ACC112 (cell line): ENCODE results near the gene SLC25A4.
A peak's percentile ranks its signal among the peaks of the same experiment; 100 is the strongest.

Experiments
- H2AFZ ChIP-seq: fragments of 200-600 bp; sonication (generic); one replicate; pipeline ENCODE4 v1.6.0; 2017; ENCODE audit warnings: antibody characterized with exemption, low read length; ENCODE audit not compliant: unreplicated experiment
- H3K27ac ChIP-seq: fragments of 200-600 bp; sonication (generic); 2 replicates; pipeline ENCODE4 v1.5.1; 2014; ENCODE audit warnings: low read depth, mild to moderate bottlenecking, antibody characterized with exemption, low read length, moderate library complexity
- H3K27me3 ChIP-seq: fragments of 200-600 bp; sonication (generic); 2 replicates; pipeline ENCODE4 v1.6.1; 2014; ENCODE audit warnings: mild to moderate bottlenecking, antibody characterized with exemption, low read length, moderate library complexity, mixed read lengths; ENCODE audit not compliant: insufficient read depth
- H3K36me3 ChIP-seq: fragments of 200-600 bp; sonication (generic); 2 replicates; pipeline ENCODE4 v1.6.1; 2016; ENCODE audit warnings: mild to moderate bottlenecking, antibody characterized with exemption, low read length, moderate library complexity, mixed read lengths; ENCODE audit not compliant: insufficient read depth
- H3K4me1 ChIP-seq: fragments of 200-600 bp; sonication (generic); one replicate; pipeline ENCODE4 v1.6.1; 2016; ENCODE audit warnings: low read length, mixed read lengths; ENCODE audit not compliant: insufficient read depth, unreplicated experiment, control insufficient read depth
- H3K4me3 ChIP-seq: fragments of 200-600 bp; sonication (generic); 2 replicates; pipeline ENCODE4 v1.5.1; 2014; ENCODE audit warnings: mild to moderate bottlenecking, low read depth, low read length
- H3K79me2 ChIP-seq: fragments of 200-600 bp; sonication (generic); one replicate; pipeline ENCODE4 v1.6.0; 2016; ENCODE audit warnings: low read length; ENCODE audit not compliant: control insufficient read depth, unreplicated experiment, insufficient read depth

The SLC25A4 gene

DNA sequence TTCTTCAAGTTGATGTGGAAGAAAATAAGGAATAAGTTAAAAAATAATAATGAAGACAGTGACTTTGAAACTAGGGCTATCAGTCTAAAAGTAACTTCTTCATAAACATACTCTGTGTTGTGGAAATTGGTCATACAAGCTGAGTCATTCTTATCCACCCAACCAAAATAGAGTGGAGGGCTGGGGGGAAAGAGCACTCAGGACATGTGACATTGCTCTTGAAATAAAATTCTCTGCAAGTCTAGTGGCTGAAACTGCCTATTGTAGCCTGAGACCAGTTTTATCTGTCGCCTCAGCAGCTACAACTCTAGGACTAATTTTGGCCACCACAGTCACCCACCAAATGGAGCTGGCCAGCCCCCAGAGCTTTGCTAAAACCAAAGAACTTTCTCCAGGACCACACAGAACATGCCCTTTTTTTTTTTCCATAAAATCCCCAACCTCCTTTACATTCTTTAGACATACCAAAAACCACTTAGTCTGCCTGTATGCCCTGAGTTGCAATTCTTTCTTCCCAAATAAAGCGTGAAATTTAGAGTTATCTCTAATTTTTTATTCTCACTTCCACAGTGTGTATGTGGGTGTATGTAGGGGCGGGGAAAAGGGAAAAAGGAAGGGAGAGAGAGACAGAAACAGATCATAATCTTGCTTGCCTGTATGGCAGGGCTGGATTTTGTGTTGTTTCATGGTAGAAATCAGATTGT, 23.0 kb upstream of the SLC25A4 start:
- no peak overlapping the region for H3K27ac ChIP-seq
- H3K4me1 ChIP-seq: peaks cover 11% of the 10 kb centered on the region
- H3K27me3 ChIP-seq: peaks cover 3% of the 10 kb centered on the region; the same call in 1 of the 2 replicates
- H3K4me3 ChIP-seq: no peak overlapping the region
- no peaks in the 10 kb centered on the region for H3K79me2 ChIP-seq
- H2AFZ ChIP-seq: no peak overlapping the region
- H3K36me3 ChIP-seq: no peaks in the 10 kb centered on the region

DNA sequence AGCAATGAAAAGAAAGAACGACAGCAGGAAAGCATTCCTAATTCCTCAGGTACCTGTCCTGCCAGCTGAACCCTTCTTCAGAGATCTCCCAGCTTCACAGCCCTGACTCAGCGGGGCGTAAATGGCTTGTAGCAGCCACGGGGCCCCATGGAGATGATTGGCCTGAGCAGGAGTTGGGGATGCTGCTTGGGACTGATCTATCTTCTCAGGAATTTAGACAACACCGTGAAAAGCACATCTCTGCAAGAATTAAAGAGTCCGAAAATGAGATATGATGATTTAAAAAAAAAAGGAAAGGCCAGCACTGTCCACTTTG, 22.5 kb upstream of the SLC25A4 start:
- H2AFZ ChIP-seq: no peak overlapping the region
- H3K79me2 ChIP-seq: no peaks in the 10 kb centered on the region
- H3K27me3 ChIP-seq: peaks cover 3% of the 10 kb centered on the region; the same call in 1 of the 2 replicates
- no peaks in the 10 kb centered on the region for H3K36me3 ChIP-seq
- H3K4me3 ChIP-seq: no peak overlapping the region
- peaks cover 11% of the 10 kb centered on the region for H3K4me1 ChIP-seq
- H3K27ac ChIP-seq: no peak overlapping the region

DNA sequence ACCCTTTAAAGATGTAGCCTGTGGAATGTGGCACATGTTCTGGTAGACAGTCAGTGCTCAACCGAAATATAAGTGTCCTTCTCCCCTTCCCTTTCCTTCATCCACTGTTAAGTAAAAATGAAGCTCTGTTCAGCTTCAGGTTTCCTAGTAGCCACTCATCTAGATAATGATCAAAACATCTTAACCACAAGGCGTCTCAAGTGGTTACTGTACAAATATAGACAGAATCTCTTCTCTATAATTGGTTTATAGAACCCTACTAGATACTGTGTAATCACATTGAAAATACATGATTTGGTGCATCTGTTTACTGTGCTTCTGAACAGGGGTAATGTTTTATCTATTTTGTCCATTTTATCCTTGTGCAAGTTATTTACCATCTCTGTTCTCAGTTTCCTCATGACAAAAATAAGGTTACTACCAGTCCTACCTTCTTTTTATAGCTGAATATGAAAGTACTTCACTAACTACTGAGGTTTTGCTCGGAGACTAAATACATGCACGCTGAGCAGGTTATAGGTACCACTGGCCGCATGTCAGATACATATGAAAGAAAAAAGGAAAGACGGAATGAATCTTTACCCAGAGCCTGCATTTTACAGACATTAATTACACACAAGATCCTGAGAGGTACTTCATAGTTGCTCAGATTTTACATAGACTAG, 20.3 kb upstream of the SLC25A4 start:
- H3K4me3 ChIP-seq: no peak overlapping the region
- no peak overlapping the region for H2AFZ ChIP-seq
- peaks cover 8% of the 10 kb centered on the region for H3K4me1 ChIP-seq
- H3K79me2 ChIP-seq: no peaks in the 10 kb centered on the region
- peaks cover 3% of the 10 kb centered on the region; the same call in 1 of the 2 replicates for H3K27me3 ChIP-seq
- H3K36me3 ChIP-seq: no peaks in the 10 kb centered on the region
- H3K27ac ChIP-seq: no peak overlapping the region

DNA sequence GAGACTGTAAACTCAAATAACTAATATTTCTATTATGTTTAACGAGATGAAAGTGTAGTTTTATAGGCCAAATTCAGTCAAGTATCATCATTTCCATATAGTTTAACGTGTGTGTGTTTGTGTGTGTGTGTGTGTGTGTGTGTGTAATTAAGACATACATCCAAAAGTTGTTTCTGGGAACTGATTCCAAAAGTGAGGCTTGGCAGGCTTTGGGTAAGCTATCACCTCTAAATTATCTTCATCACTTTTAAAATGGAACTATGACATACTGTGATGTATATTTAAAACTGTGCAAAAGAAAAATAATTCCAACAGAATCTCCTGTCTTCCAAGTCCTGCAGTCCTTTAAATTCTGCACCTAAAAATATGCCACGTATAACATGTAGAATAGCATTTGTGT, 19.1 kb upstream of the SLC25A4 start:
- Histone ChIP-seq H3K4me1 (peaks cover 8% of the 10 kb centered on the region), H3K27me3 (peaks cover 6% of the 10 kb centered on the region; the same call in 1 of the 2 replicates), H3K27ac (no peak overlapping the region), H2AFZ (no peak overlapping the region), H3K36me3 (no peaks in the 10 kb centered on the region), H3K79me2 (no peaks in the 10 kb centered on the region), H3K4me3 (no peak overlapping the region)

DNA sequence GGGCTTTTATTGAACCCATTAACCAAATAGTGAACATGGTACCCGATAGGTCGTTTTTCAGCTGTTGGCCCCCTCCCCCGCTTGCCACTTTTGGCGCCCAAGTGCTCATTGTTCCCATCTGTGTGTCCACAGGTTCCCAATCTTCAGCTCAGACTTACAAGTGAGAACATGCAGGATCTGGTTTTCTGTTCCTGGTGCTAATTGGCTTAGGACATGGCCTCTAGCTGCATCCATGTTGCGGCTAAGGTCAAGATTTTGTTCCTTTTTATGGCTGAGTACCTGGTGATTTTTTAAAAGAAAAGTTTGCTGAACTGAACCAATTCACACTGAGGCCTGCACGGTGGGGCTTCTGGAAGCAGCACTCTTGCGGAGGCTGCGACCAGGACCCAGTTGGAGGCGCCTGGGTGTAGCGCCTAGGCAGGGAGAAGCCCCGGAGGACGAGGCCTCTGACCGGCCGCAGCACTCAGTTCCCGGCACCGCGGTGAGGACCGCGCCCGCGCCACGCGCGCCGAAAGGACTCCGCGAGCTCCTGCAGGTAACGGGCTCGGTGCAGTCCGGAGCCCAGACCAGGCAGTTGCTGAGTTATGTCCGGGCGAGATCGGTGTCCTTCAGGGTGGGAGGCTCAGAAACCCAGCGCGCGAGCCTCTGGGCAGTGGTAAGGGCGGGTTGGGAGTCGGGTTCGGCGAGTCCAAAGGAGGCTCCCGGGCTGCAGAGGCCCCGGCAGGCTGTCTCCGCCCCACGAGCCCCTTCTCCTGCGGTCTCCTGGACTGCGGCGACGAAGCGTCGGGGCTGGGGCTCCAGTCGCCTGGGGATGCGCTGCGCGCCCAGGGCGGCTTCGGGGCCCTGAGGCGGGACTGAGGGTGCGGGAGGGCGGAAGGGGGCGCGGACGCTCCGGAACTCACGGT, 15.8 kb upstream of the SLC25A4 start:
- no peaks in the 10 kb centered on the region for H3K79me2 ChIP-seq
- peaks cover 7% of the 10 kb centered on the region; the same call in 1 of the 2 replicates for H3K27me3 ChIP-seq
- no peaks in the 10 kb centered on the region for H3K4me1 ChIP-seq
- H3K4me3 ChIP-seq: peak overlapping the region; percentile 72
- H3K27ac ChIP-seq: no peak overlapping the region
- H2AFZ ChIP-seq: peak overlapping the region; percentile 95
- H3K36me3 ChIP-seq: no peaks in the 10 kb centered on the region

DNA sequence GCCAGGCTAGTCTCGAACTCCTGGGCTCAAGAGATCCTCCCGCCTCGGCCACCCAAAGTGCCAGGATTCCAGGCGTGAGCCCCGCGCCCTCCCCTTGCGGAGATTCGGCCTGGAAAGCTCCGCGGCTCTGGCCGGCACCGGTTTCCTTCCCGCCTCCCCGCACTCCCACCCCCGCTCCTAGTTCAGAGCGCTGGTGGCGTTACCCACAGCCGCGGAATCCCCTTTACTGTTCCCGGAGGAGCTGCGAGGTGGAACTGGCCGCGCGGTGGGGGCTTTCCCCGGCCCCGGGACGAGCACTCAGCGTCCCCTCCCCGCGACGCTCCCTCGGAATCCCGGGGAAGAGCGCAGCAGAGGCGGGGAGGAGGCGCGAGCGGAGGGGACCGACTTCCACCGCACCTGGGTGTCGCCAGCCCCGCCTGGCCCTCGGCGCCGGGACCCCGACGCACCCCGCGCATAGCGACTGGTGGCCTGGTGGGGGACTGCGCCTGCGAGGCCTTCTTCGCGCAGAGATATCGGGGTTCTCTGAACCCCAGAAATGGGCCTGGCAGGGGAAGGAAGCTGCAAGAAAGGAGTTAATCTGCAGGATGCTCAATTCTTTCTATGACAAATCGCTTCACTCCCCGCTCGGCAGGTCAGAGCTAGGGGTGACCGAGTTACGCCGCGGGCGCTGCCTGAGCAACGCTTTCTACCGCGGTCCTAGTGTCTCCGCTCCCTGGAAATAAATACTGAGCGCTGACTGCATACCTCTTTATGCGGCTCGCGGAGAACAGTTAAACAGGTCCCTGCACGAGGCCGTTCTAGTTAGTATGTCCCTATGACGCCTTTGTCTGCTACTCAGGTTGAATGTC, 14.6 kb upstream of the SLC25A4 start:
- H3K79me2 ChIP-seq: no peaks in the 10 kb centered on the region
- no peak overlapping the region for H3K27ac ChIP-seq
- H3K36me3 ChIP-seq: no peaks in the 10 kb centered on the region
- peaks cover 7% of the 10 kb centered on the region; the same call in 1 of the 2 replicates for H3K27me3 ChIP-seq
- peak overlapping the region; percentile 74 for H2AFZ ChIP-seq
- H3K4me3 ChIP-seq: peak overlapping the region; percentile 72
- no peaks in the 10 kb centered on the region for H3K4me1 ChIP-seq

DNA sequence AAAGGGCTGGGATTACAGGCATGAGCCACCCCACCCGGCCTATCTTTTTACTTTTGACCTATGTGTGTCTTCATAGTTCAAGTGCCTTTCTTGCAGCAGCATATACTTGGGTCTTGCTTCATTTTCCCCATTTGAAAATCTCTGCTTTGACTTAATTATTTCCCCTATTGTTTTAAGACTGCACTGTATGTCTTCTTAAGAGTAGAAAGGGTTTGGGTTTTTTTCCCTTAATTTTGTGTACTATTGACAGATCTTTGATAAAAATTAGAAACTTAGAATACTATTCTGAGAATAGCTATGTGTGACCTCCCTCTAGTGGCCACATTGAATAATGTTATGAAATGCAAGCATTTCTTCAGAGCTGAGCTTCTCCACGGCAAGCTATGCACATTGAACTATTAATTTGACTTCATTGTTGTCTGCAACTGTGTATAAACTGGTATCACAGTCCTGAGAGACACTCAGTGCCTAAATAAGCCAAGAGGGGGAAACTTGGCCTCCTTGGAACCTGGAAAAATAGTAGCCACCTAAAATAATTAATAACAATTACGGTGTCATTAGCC, 8.7 kb upstream of the SLC25A4 start:
- H3K4me3 ChIP-seq: no peak overlapping the region
- H3K4me1 ChIP-seq: no peaks in the 10 kb centered on the region
- no peaks in the 10 kb centered on the region for H3K27me3 ChIP-seq
- H3K36me3 ChIP-seq: no peaks in the 10 kb centered on the region
- H3K27ac ChIP-seq: no peak overlapping the region
- no peaks in the 10 kb centered on the region for H3K79me2 ChIP-seq
- no peak overlapping the region for H2AFZ ChIP-seq

DNA sequence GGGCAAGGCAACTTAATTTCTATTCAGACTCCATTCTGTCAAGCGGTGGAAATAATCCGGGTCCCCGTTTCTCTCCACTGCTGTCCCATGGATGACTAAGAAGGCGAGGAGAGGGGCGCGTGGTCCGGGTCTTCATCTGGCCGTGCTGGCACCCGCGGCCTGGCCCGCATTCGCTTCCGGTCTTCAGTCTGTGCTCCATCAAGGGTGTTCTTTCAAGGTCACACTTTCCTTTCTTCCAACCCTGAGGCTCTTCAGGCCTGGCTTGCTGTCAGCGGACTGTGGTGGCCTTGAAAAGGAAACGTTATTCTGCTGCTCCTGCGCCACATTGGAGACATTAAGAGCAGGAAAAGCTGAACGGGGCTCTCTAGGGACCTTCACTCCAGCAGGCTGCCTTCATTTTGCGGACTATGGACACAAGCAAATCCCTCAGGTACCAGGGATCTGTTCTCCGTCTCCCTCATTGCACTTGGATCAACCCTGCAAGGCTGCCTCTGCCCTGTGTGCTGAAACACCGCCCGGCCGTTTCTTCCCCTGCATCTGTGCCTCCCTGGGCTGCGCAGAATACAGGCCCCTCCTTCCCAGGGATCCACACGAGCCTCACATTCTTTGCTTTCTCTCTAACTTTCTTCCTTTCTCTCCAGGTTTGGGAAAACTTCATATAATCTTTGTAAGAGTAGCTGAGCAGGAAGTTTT, 5.7 kb upstream of the SLC25A4 start:
- Histone ChIP-seq H2AFZ (no peak overlapping the region), H3K36me3 (no peaks in the 10 kb centered on the region), H3K79me2 (no peaks in the 10 kb centered on the region)

DNA sequence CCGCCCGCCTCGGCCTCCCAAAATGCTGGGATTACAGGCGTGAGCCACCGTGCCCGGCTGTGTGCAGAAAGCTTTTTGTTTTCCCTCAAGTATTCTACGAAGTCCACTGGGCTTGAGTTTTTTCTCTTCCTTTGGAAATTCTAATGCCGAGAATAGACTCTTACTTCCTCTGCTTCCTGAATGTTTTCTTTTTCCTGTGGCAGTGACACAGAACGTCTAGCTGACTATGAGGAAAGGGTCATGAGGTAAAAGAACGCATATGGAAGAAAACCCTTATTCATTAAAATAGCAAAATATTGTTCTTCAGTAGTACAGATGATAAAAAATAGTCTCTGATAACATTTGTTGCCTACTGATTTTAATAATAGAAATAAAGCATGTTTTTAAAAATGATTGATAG, 4.9 kb upstream of the SLC25A4 start:
- no peaks in the 10 kb centered on the region for H3K36me3 ChIP-seq
- no peaks in the 10 kb centered on the region for H3K4me1 ChIP-seq
- H2AFZ ChIP-seq: no peak overlapping the region
- H3K4me3 ChIP-seq: no peak overlapping the region
- H3K79me2 ChIP-seq: no peaks in the 10 kb centered on the region
- H3K27me3 ChIP-seq: no peaks in the 10 kb centered on the region
- no peak overlapping the region for H3K27ac ChIP-seq

More for the DNA sequence above, 5.7 kb upstream of the SLC25A4 start:
- Histone ChIP-seq H3K27ac (no peak overlapping the region), H3K4me3 (no peak overlapping the region), H3K4me1 (no peaks in the 10 kb centered on the region), H3K27me3 (no peaks in the 10 kb centered on the region)
